PC-3 (cell line): ENCODE results near the gene STX3. TPM values are rescaled to one million over a fixed set of nuclear protein-coding genes. Genes with fewer than 3 reads are reported as not detected.

Experiments
- ATAC-seq: fragments of 200-7000 bp; cut with Tn5 transposase; 2 replicates; pipeline ENCODE4 v1.9.1; 2020; ENCODE audit warnings: mild to moderate bottlenecking, moderate library complexity
- BruUV-seq: library from RNA; stranded (reverse); fragments of 400-500 nt; replicated peaks from 2 replicates; lab custom pipeline; 2021; lab: Mats Ljungman, UMichigan
- CTCF ChIA-PET: fragments of 300-600 bp; sonication (Branson Sonifier 250); formaldehyde crosslinking; loops from one replicate; lab custom pipeline; 2022; ENCODE audit warnings: antibody characterized with exemption; lab: Charles Lee
- POLR2A ChIA-PET: fragments of 300-600 bp; sonication (Branson Sonifier 250); formaldehyde crosslinking; loops from one replicate; lab custom pipeline; 2022; ENCODE audit warnings: antibody characterized with exemption; ENCODE audit not compliant: unreplicated experiment; lab: Charles Lee
- DNase-seq: peaks from one replicate; pipeline ENCODE4 v3.0.0-alpha.2; 2015
- H2AFZ ChIP-seq: fragments of 300-600 bp; sonication (generic); 2 replicates; pipeline ENCODE4 v1.6.0; 2016; ENCODE audit warnings: antibody characterized with exemption, low read length
- H3F3A ChIP-seq: fragments of 300-600 bp; sonication (generic); one replicate; pipeline ENCODE4 v1.6.0; 2017; ENCODE audit warnings: antibody characterized with exemption, low read length, control low read depth, mild to moderate bottlenecking; ENCODE audit not compliant: unreplicated experiment
- H3K27ac ChIP-seq: fragments of 300-600 bp; sonication (generic); 2 replicates; pipeline ENCODE4 v1.5.1; 2016; ENCODE audit warnings: mild to moderate bottlenecking, low read length
- H3K27me3 ChIP-seq: fragments of 300-600 bp; sonication (generic); 2 replicates; pipeline ENCODE4 v1.6.1; 2016; ENCODE audit warnings: low read length, mixed read lengths
- H3K36me3 ChIP-seq: fragments of 300-600 bp; sonication (generic); 2 replicates; pipeline ENCODE4 v1.6.1; 2016; ENCODE audit warnings: low read depth, mixed run types, low read length, mixed read lengths
- H3K4me1 ChIP-seq: fragments of 300-600 bp; sonication (generic); 2 replicates; pipeline ENCODE4 v1.5.1; 2016; ENCODE audit warnings: low read length; ENCODE audit not compliant: insufficient read depth
- H3K4me2 ChIP-seq: fragments of 300-600 bp; sonication (generic); 2 replicates; pipeline ENCODE4 v1.6.0; 2016; ENCODE audit warnings: low read length
- H3K4me3 ChIP-seq: fragments of 300-600 bp; sonication (generic); 2 replicates; pipeline ENCODE4 v1.5.1; 2016; ENCODE audit warnings: mild to moderate bottlenecking, low read length, mixed read lengths
- H3K79me2 ChIP-seq: fragments of 300-600 bp; sonication (generic); 2 replicates; pipeline ENCODE4 v1.6.1; 2017; ENCODE audit warnings: low read length, mixed read lengths
- H3K9ac ChIP-seq: fragments of 300-600 bp; sonication (generic); 2 replicates; pipeline ENCODE4 v1.6.0; 2016; ENCODE audit warnings: mild to moderate bottlenecking, low read length
- H3K9me2 ChIP-seq: fragments of 300-600 bp; sonication (generic); replicated peaks from 2 replicates; pipeline ENCODE4 v1.6.1; 2016; ENCODE audit warnings: mixed run types, low read length, mixed read lengths
- H3K9me3 ChIP-seq: fragments of 300-600 bp; sonication (generic); 2 replicates; pipeline ENCODE4 v1.6.1; 2016; ENCODE audit warnings: low read length, mixed read lengths
- H4K20me1 ChIP-seq: fragments of 300-600 bp; sonication (generic); 2 replicates; pipeline ENCODE4 v1.6.1; 2016; ENCODE audit warnings: low read length, mixed read lengths
- EZH2 ChIP-seq: fragments of 300-600 bp; sonication (generic); IDR thresholded peaks from one replicate; pipeline ENCODE4 v1.6.1; 2017; ENCODE audit warnings: antibody characterized with exemption, mild to moderate bottlenecking, low read length; ENCODE audit not compliant: unreplicated experiment
- EZH2phosphoT487 ChIP-seq: fragments of 300-600 bp; sonication (generic); IDR thresholded peaks from 2 replicates; pipeline ENCODE4 v1.6.1; 2018; ENCODE audit warnings: mild to moderate bottlenecking, antibody characterized with exemption, low read length, borderline replicate concordance
- intact Hi-C: fragments of 100-400 bp; cut with micrococcal nuclease; formaldehyde crosslinking; loops from 2 replicates; pipeline ENCODE4 v1.9.0; 2023
- total RNA-seq: library from RNA; depleted of rRNA; stranded (reverse); fragments of >200 nt; gene quantifications from 2 replicates; pipeline ENCODE4 v1.2.3, GENCODE V29; 2014
- TF ChIP-seq, protein P1 (sequence below): fragments of 300-600 bp; sonication (generic); conservative IDR thresholded peaks from 2 replicates; pipeline ENCODE4 v1.5.1; 2017; ENCODE audit warnings: antibody characterized with exemption, low read depth, mild to moderate bottlenecking, low read length

The STX3 gene
- total RNA-seq, 1 experiment from 2014 or later = 49.8 TPM

- BruUV-seq = no TSS peak
- Histone ChIP-seq H3K79me2 (peaks cover 94% of the 10 kb centered on the region), H3F3A (no peaks in the 10 kb centered on the region), H3K4me3 (no peak overlapping the region), H2AFZ (no peak overlapping the region), H3K9me3 (no peaks in the 10 kb centered on the region), H4K20me1 (peaks cover 64% of the 10 kb centered on the region), H3K4me2 (no peak overlapping the region), H3K36me3 (peaks cover 12% of the 10 kb centered on the region; the same call in 1 of the 2 replicates), H3K27me3 (no peaks in the 10 kb centered on the region), H3K9me2 (no peaks in the 10 kb centered on the region), H3K9ac (no peak overlapping the region), H3K27ac (no peak overlapping the region), H3K4me1 (no peaks in the 10 kb centered on the region)
- intact Hi-C loops = no loop called here
- ChIA-PET CTCF (no interaction called here), POLR2A (no interaction called here)
- no peak for ATAC-seq
- DNase-seq = no peak
- TF ChIP-seq EZH2 = no peak
- TF ChIP-seq, protein P1, sequence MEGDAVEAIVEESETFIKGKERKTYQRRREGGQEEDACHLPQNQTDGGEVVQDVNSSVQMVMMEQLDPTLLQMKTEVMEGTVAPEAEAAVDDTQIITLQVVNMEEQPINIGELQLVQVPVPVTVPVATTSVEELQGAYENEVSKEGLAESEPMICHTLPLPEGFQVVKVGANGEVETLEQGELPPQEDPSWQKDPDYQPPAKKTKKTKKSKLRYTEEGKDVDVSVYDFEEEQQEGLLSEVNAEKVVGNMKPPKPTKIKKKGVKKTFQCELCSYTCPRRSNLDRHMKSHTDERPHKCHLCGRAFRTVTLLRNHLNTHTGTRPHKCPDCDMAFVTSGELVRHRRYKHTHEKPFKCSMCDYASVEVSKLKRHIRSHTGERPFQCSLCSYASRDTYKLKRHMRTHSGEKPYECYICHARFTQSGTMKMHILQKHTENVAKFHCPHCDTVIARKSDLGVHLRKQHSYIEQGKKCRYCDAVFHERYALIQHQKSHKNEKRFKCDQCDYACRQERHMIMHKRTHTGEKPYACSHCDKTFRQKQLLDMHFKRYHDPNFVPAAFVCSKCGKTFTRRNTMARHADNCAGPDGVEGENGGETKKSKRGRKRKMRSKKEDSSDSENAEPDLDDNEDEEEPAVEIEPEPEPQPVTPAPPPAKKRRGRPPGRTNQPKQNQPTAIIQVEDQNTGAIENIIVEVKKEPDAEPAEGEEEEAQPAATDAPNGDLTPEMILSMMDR = no peak
- no peak for TF ChIP-seq EZH2phosphoT487
These were observed 10.0 kb downstream of the STX3 start for GRCh38 chr11:59765068-59765735.

DNA sequence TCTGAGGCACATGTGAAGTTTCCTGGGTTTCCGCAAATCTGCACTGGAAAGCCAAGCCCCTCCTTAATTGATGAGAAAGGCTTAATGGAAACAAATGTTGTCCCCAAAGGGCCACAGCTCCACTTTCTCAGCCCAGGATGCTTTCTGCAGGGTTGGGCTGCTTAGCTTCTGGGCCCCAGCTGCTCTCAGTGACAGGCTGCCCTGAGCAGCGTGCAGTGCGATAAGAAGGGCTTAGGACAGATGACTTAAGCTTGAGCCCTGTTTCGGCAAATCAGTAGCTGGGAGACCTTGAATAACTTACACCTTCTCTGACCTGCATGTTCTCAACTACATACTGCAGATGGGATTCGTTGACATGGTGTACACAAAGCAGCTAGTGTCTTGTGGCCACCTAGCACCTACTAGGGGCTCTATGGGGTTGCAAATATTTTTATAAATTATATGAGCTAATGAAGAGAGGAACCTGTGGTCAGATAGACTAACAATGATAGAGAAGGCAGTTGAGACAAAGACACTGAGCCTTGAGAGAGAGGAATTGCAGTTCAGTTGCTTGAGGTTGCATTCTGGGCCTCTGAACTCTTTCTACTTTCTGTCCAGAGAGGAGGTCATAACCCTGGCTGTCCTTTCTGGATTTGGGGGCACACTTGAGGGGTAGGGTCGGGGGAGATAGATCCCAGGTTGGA, 11.5 kb downstream of the STX3 start:
- H3K4me2 ChIP-seq = no peak overlapping the region
- TF ChIP-seq EZH2phosphoT487 (no peak), EZH2 (no peak)
- TF ChIP-seq, protein P1 = no peak
- no peak overlapping the region for H3K9ac ChIP-seq
- no peaks in the 10 kb centered on the region for H3K9me2 ChIP-seq
- ChIA-PET CTCF (no interaction called here), POLR2A (no interaction called here)
- H3K9me3 ChIP-seq = no peaks in the 10 kb centered on the region
- ATAC-seq = no peak
- peaks cover 4% of the 10 kb centered on the region; the same call in 1 of the 2 replicates for H3K36me3 ChIP-seq
- no peak overlapping the region for H3K27ac ChIP-seq
- intact Hi-C loops = no loop called here
- DNase-seq = no peak
- H4K20me1 ChIP-seq = peaks cover 58% of the 10 kb centered on the region
- no peaks in the 10 kb centered on the region for H3K27me3 ChIP-seq
- BruUV-seq = no TSS peak
- no peak overlapping the region for H3K4me3 ChIP-seq
- H3K4me1 ChIP-seq = no peaks in the 10 kb centered on the region
- peaks cover 89% of the 10 kb centered on the region for H3K79me2 ChIP-seq
- H3F3A ChIP-seq = no peaks in the 10 kb centered on the region
- H2AFZ ChIP-seq = no peak overlapping the region

DNA sequence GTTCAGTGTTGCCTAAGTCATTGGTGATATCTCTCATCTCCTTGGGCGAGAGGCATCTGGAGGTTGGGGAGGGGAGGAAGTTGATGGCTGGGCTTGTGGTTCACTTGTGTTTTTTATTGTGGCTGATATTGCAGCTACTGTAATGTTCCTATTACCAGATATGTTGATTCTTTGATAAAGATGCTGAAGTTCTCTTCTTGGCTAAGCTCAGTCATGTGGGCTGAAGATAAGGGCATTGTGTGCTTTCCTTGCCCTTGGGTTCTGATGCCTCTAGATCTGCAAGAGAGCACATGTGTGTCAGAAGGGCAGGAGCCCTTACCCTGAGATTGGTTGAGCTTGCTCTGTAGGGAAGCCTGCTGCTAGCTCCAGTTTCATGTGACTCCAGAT, 12.0 kb downstream of the STX3 start:
- no peak for TF ChIP-seq EZH2phosphoT487
- TF ChIP-seq, protein P1 = no peak
- TF ChIP-seq EZH2 = no peak
- intact Hi-C loops = no loop called here
- Histone ChIP-seq H3K36me3 (peaks cover 4% of the 10 kb centered on the region; the same call in 1 of the 2 replicates), H2AFZ (no peak overlapping the region), H3K27me3 (no peaks in the 10 kb centered on the region), H3K9me2 (no peaks in the 10 kb centered on the region), H3K4me2 (no peak overlapping the region), H3K4me1 (no peaks in the 10 kb centered on the region), H3K79me2 (peaks cover 86% of the 10 kb centered on the region), H3K27ac (no peak overlapping the region), H3K9me3 (no peaks in the 10 kb centered on the region), H3K4me3 (no peak overlapping the region), H3F3A (no peaks in the 10 kb centered on the region), H3K9ac (no peak overlapping the region), H4K20me1 (peaks cover 54% of the 10 kb centered on the region)
- DNase-seq = no peak
- POLR2A ChIA-PET = no interaction called here
- no peak for ATAC-seq
- CTCF ChIA-PET = no interaction called here
- BruUV-seq = no TSS peak
